Activated T-cell treated with anti-CD3 and anti-CD28 coated beads, Interleukin-2, amount 50 U/mL, for 72 hours (primary cell): ENCODE data around the gene TBX3. TPM values are rescaled to one million over a fixed set of nuclear protein-coding genes. Genes with fewer than 3 reads are reported as not detected.

Experiments
- ATAC-seq, 2 donors: fragments of 150-1000 bp; cut with Tn5 transposase; replicated peaks in 1 of 2; 2 replicates each; pipeline ENCODE4 v1.10.0; 2021; ENCODE audit warnings: moderate library complexity in 2 of 2, mild to moderate bottlenecking in 1 of 2
- DNase-seq, 2 donors: peaks; one replicate each; pipeline ENCODE4 v3.0.0; 2021 to 2022; ENCODE audit warnings: mixed read lengths in 1 of 2
- H3K27ac Mint-ChIP-seq: one replicate; pipeline ENCODE4 v1.8.0; 2022; ENCODE audit warnings: mild to moderate bottlenecking, moderate library complexity, mixed read lengths
- H3K27me3 Mint-ChIP-seq: one replicate; pipeline ENCODE4 v1.8.0; 2022; ENCODE audit warnings: low read depth, mixed read lengths
- H3K36me3 Mint-ChIP-seq, 2 donors: one replicate each; pipeline ENCODE4 v1.8.0; 2022; ENCODE audit warnings: mixed read lengths in 2 of 2, mild to moderate bottlenecking in 1 of 2; ENCODE audit not compliant: insufficient read depth in 2 of 2
- H3K4me1 Mint-ChIP-seq: one replicate; pipeline ENCODE4 v1.8.0; 2022; ENCODE audit warnings: low read depth, mixed read lengths
- H3K4me3 Mint-ChIP-seq, 2 donors: one replicate each; pipeline ENCODE4 v1.8.0; 2022; ENCODE audit warnings: mild to moderate bottlenecking in 2 of 2, mixed read lengths in 2 of 2, moderate library complexity in 2 of 2
- H3K9me3 Mint-ChIP-seq, 2 donors: one replicate each; pipeline ENCODE4 v1.8.0; 2022; ENCODE audit warnings: mixed read lengths in 2 of 2
- total RNA-seq, 2 donors: library from RNA; stranded (reverse); gene quantifications; one replicate each; pipeline ENCODE4 v1.2.3, GENCODE V29; 2022

Gene TBX3
- total RNA-seq, 2 donors from 2014 or later: 0.07 TPM; not detected in 1

DNA sequence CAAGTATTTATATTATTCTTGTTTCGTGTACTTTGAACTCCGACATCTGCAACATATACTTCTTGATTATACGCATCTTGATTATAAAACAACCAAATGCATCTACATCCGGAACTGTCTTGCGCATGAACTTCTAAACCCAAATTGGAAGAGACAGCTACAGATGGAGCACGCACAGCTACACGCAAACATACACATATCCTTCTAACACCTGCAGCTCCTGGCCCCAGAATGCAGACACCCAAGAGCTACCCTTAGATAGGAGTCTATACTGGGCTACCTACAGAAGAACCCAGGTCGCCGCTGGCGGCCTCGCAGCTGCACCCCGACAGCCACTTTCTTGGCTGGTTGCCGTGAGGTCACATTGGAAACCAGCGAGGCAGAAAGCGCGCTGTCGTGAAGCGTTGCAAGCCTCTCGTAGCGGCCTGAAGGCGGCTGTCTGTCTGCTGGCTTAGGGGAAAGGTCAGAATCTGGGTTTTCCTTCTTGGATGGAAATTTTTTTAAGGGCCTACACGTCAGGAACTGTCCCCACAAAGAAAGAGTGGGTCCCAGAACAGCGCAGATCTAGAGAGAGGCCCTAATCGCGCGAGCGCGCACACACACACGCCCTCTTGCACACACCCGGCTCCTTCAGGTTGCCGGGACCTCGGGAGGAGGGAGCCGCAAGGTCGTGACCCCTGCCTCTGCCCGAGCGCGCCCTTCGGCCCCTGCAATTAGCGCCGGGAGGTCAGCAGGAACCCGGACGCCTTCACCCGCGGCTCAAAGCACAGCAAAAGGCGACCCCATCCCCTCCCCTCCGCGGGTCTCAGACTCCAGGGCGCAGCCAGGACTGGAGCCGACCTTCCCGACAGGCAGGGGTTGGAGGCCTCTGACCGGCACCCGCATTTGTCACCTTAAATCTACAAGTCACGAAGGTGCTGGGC lies 17.0 kb downstream of the TBX3 start:
- no peaks in the 10 kb centered on the region for H3K9me3 Mint-ChIP-seq
- peaks cover 0 to 5% of the 10 kb centered on the region in 2 donors for H3K36me3 Mint-ChIP-seq
- H3K4me1 Mint-ChIP-seq: peaks cover 17% of the 10 kb centered on the region
- ATAC-seq (no peak), DNase-seq (no peak)
- H3K4me3 Mint-ChIP-seq: no peak overlapping the region
- peak overlapping the region; percentile 86 for H3K27ac Mint-ChIP-seq
- peaks cover 67% of the 10 kb centered on the region for H3K27me3 Mint-ChIP-seq

- H3K27me3 Mint-ChIP-seq: peaks cover 57% of the 10 kb centered on the region
- H3K4me3 Mint-ChIP-seq: no peak overlapping the region
- peaks cover 17% of the 10 kb centered on the region for H3K4me1 Mint-ChIP-seq
- peaks cover 0 to 5% of the 10 kb centered on the region in 2 donors for H3K36me3 Mint-ChIP-seq
- H3K9me3 Mint-ChIP-seq: no peaks in the 10 kb centered on the region
- no peak for ATAC-seq
- DNase-seq: no peak
- no peak overlapping the region for H3K27ac Mint-ChIP-seq
Observed at GRCh38 chr12:114665411-114666260, 18.3 kb downstream of the TBX3 start.

DNA sequence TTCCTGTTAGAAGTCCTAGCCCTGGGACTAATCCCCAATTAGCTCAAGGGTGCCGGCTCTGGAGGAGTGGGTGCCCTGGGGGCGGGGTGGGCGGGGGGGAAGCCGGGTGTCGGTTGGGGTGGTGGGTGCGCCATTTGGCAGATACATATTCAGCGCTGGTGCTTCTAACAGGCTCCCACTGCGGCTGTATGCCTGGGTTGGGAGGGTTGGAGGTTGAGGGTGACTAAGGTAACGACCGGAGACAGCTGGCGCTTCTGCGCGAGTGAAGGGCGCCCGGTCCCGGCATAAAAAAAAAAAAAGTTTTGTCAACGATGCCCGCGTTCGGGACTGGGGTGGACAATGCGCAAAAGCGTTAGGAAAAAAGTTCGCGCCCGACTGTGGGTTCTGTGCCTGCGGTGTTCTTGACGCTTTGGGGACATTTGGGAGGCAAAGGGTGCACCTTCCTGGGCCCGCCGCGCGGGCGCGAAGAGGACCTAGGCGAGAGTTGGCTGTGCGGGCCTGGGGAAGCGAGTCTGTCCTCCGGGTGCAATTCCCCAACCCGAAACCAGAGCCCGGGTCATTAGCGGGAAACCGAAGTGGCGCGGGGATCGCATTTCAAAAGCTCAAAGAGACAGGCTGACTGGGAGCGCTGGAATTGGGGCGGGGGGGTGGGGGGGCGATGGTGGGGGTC lies 19.2 kb downstream of the TBX3 start:
- Mint-ChIP-seq H3K27ac (no peak overlapping the region), H3K27me3 (peaks cover 49% of the 10 kb centered on the region), H3K4me3 (no peak overlapping the region), H3K36me3 (peaks cover 0 to 5% of the 10 kb centered on the region in 2 donors), H3K4me1 (peaks cover 17% of the 10 kb centered on the region), H3K9me3 (no peaks in the 10 kb centered on the region)
- ATAC-seq (no peak), DNase-seq (no peak)

DNA sequence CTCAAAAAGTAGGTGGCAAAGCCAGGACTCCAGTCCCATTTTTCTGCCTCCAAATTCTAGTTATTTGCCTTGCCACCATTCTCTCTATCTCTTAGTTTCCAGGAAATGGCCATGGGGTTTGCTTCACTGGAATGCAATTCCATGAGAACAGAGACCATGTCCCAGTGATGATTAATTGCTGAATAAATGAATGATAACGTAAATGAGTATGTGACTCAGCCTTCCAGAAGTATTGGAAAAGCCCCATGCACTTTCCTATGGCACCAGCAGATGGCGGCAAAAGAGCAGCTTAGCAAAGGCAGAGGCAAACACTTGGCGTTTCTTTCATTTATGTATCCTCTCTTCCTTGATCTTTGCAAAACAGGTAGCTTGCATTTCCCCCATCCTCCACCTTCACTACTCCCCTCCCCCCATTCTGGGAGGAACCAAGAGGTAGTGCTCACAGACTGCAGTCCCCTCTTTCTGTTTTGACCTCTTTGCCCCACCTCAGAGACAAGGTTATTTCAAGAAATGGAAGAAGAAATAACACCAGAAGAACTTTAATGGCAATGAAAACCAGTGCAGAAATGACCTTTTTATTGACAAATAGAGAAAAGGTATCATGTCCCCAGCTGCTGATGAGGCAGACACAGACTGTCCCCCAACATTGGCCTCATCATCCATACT lies 21.3 kb downstream of the TBX3 start:
- Mint-ChIP-seq H3K4me3 (no peak overlapping the region), H3K27ac (no peak overlapping the region)
- ATAC-seq: no peak

GRCh38 chr12:114661245-114661644 lies 22.7 kb downstream of the TBX3 start:
- H3K36me3 Mint-ChIP-seq: no peaks in the 10 kb centered on the region
- H3K4me3 Mint-ChIP-seq: no peak overlapping the region
- no peak for DNase-seq
- no peaks in the 10 kb centered on the region for H3K4me1 Mint-ChIP-seq
- ATAC-seq: no peak
- H3K9me3 Mint-ChIP-seq: no peaks in the 10 kb centered on the region
- H3K27ac Mint-ChIP-seq: no peak overlapping the region
- H3K27me3 Mint-ChIP-seq: peaks cover 21% of the 10 kb centered on the region

More for the DNA sequence above, 21.3 kb downstream of the TBX3 start:
- H3K9me3 Mint-ChIP-seq: no peaks in the 10 kb centered on the region
- peaks cover 8% of the 10 kb centered on the region for H3K4me1 Mint-ChIP-seq
- peaks cover 35% of the 10 kb centered on the region for H3K27me3 Mint-ChIP-seq
- H3K36me3 Mint-ChIP-seq: no peaks in the 10 kb centered on the region
- peak; percentile 62 to 66 for DNase-seq

GRCh38 chr12:114659084-114659483 lies 24.9 kb downstream of the TBX3 start:
- ATAC-seq (no peak), DNase-seq (no peak)
- H3K27ac Mint-ChIP-seq: no peak overlapping the region
- H3K4me1 Mint-ChIP-seq: no peaks in the 10 kb centered on the region
- peaks cover 18% of the 10 kb centered on the region for H3K27me3 Mint-ChIP-seq
- no peaks in the 10 kb centered on the region for H3K9me3 Mint-ChIP-seq
- H3K4me3 Mint-ChIP-seq: no peak overlapping the region
- no peaks in the 10 kb centered on the region for H3K36me3 Mint-ChIP-seq

GRCh38 chr12:114658002-114658441 lies 26.0 kb downstream of the TBX3 start:
- ATAC-seq (no peak), DNase-seq (no peak)
- H3K27ac Mint-ChIP-seq: no peak overlapping the region
- no peaks in the 10 kb centered on the region for H3K4me1 Mint-ChIP-seq
- peaks cover 0 to 1% of the 10 kb centered on the region in 2 donors for H3K9me3 Mint-ChIP-seq
- H3K36me3 Mint-ChIP-seq: no peaks in the 10 kb centered on the region
- H3K27me3 Mint-ChIP-seq: peaks cover 9% of the 10 kb centered on the region
- no peak overlapping the region for H3K4me3 Mint-ChIP-seq

- Mint-ChIP-seq H3K27me3 (peaks cover 4% of the 10 kb centered on the region), H3K4me3 (no peak overlapping the region), H3K36me3 (no peaks in the 10 kb centered on the region), H3K9me3 (peaks cover 0 to 2% of the 10 kb centered on the region in 2 donors), H3K27ac (no peak overlapping the region), H3K4me1 (no peaks in the 10 kb centered on the region)
- no peak for DNase-seq
- ATAC-seq: no peak
Observed at GRCh38 chr12:114657597-114657920, 26.4 kb downstream of the TBX3 start.

DNA sequence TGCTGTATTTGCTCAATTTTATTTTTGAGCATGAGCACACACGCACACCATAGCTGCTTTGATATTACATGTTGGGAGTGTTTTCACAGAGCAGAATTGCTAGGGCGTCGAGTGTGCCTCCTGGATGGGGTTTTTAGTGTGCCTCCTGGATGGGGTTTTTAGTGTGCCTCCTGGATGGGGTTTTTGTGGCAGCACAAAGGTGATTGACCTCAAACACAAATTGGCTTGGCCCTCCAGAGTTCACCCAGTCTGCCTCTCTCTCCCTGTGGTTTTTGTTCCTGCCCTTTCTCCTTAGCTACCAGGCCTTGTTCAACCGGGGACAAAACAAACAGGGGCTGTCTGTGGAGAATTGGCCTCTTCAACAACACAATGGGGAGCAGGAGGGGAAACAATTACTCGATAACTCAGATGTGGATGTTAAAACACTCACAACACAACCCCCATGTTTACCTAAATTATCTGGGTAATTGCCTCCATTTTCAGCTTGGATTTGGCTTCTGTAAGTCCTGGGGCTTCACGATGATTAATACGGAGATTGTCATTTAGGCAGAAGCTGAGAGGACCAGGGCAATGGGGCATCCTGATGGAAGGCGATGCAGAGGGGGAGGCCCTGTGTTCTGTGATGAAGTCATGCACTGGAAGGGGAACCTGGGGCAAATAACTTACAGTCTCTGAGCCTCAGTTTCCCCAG lies 26.9 kb downstream of the TBX3 start:
- no peaks in the 10 kb centered on the region for H3K36me3 Mint-ChIP-seq
- no peak for ATAC-seq
- H3K4me3 Mint-ChIP-seq: no peak overlapping the region
- H3K27ac Mint-ChIP-seq: no peak overlapping the region
- no peaks in the 10 kb centered on the region for H3K4me1 Mint-ChIP-seq
- H3K27me3 Mint-ChIP-seq: no peaks in the 10 kb centered on the region
- peaks cover 0 to 2% of the 10 kb centered on the region in 2 donors for H3K9me3 Mint-ChIP-seq
- no peak for DNase-seq

- peaks cover 0 to 2% of the 10 kb centered on the region in 2 donors for H3K9me3 Mint-ChIP-seq
Observed at GRCh38 chr12:114655934-114656749, 27.8 kb downstream of the TBX3 start.

DNA sequence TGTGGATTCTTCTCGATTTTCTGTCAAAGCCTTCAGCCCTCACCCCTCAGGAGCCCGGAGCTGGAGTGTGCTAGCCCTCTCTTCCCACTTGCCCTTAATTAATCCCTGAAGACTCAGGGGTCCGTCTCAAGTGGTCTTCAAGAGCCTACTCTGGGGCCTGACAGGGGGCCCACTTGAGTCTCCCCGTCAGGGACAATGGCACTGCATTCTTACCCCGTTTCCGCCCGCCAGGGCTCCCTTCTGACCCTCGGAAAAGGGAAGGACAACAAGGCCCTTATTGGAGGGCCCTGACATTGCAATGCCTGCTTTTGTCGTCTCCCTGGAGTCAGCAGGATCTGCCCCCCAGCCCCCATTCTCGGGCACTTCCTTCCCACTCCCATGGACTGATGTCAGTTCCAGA lies 34.4 kb downstream of the TBX3 start:
- Mint-ChIP-seq H3K4me3 (no peak overlapping the region), H3K27me3 (no peaks in the 10 kb centered on the region), H3K9me3 (peaks cover 0 to 2% of the 10 kb centered on the region in 2 donors), H3K4me1 (no peaks in the 10 kb centered on the region), H3K27ac (no peak overlapping the region), H3K36me3 (no peaks in the 10 kb centered on the region)
- DNase-seq: no peak
- ATAC-seq: no peak

More at GRCh38 chr12:114655934-114656749, 27.8 kb downstream of the TBX3 start:
- H3K27ac Mint-ChIP-seq: no peak overlapping the region
- no peaks in the 10 kb centered on the region for H3K27me3 Mint-ChIP-seq
- ATAC-seq: no peak
- no peaks in the 10 kb centered on the region for H3K36me3 Mint-ChIP-seq
- H3K4me3 Mint-ChIP-seq: no peak overlapping the region
- no peaks in the 10 kb centered on the region for H3K4me1 Mint-ChIP-seq
- no peak for DNase-seq
